Mucosa of descending colon (tissue), 3 donors: ENCODE results near the gene SLC39A12. TPM values are rescaled to one million over a fixed set of nuclear protein-coding genes. Genes with fewer than 3 reads are reported as not detected.

Experiments used
- ATAC-seq: fragments of 200-7000 bp; cut with Tn5 transposase; one replicate; pipeline ENCODE4 v1.9.1; 2020; ENCODE audit warnings: mild to moderate bottlenecking, moderate library complexity
- DNase-seq, 3 donors: peaks; one replicate each; pipeline ENCODE4 v3.0.0-alpha.2; 2020
- H3K36me3 ChIP-seq: fragments of 200-600 bp; one replicate; pipeline ENCODE4 v1.8.0; 2021; ENCODE audit warnings: low read depth, mild to moderate bottlenecking
- H3K4me1 ChIP-seq: fragments of 200-600 bp; one replicate; pipeline ENCODE4 v1.8.0; 2021; ENCODE audit warnings: low read depth, mild to moderate bottlenecking
- H3K4me3 ChIP-seq: fragments of 200-600 bp; one replicate; pipeline ENCODE4 v1.8.0; 2021; ENCODE audit warnings: mild to moderate bottlenecking
- H3K9me3 ChIP-seq: fragments of 200-600 bp; one replicate; pipeline ENCODE4 v1.8.0; 2021; ENCODE audit warnings: mild to moderate bottlenecking
- intact Hi-C, 2 donors: fragments of 100-400 bp; cut with DNase I in 1 of 2; cut with micrococcal nuclease in 1 of 2; formaldehyde crosslinking; loops; one replicate each; pipeline versions ENCODE4 v1.11.0 to v1.11.1; 2022; cut with DNase I, micrococcal nuclease
- total RNA-seq, 3 donors: library from RNA; stranded (reverse); fragmentation: NEBNext Ultra II Directional in 2 of 3; extraction: Animal tissue kit (Norgen Biotek cat#: 25700) in 2 of 3; gene quantifications; one replicate each; pipeline versions ENCODE4 v1.2.1 to v1.2.4, GENCODE V29; 2021 to 2023
- TF ChIP-seq, protein P1 (sequence below): fragments of 200-600 bp; IDR thresholded peaks from one replicate; pipeline ENCODE4 v1.8.0; 2022; ENCODE audit warnings: antibody characterized with exemption, mild to moderate bottlenecking
- donor health status: DM: no; HTN: no; CAD: no; lungs with moderate emphysema.
- donor health status: DM: no; HTN: no; CAD: no.
- donor health status: DM: no; HTN: yes; CAD: no.

Gene SLC39A12
- total RNA-seq, 3 donors from 2014 or later = 0.09 to 0.14 TPM; not detected in 1

DNA sequence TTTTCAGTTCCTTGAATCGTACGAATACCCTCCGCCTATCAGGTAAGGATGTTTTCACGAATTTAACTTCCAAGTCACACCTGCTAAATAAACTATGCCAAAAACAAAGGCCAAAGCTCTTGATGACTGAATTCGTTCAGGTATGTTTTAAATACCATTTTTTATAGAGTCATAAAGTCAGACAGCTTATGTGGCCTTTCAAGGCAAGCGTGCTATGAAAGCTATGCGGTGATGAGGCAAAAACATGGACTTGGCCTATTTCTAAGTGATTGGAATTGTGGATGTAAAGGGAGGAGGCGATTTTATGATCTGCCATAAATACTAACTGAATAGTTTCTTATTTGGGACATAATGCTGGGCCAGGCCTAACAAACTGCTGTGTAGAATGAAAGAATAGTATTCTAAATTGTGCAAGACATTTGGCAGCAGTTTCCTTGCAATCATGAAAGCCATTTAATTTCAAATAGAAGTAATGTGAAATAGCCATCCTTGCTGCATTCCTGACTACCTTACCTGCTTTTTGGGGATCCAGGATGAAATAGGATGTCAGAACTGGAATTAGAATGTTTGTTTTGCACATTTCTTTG lies 14.0 kb downstream of the SLC39A12 start:
- ATAC-seq = peak; percentile 95
- Histone ChIP-seq H3K36me3 (no peaks in the 10 kb centered on the region), H3K4me1 (no peaks in the 10 kb centered on the region), H3K9me3 (peaks cover 5% of the 10 kb centered on the region), H3K4me3 (no peak overlapping the region)
- peak in 1 of 3 donors; percentile 16 for DNase-seq
- intact Hi-C loops = no loop called here
- TF ChIP-seq, protein P1, sequence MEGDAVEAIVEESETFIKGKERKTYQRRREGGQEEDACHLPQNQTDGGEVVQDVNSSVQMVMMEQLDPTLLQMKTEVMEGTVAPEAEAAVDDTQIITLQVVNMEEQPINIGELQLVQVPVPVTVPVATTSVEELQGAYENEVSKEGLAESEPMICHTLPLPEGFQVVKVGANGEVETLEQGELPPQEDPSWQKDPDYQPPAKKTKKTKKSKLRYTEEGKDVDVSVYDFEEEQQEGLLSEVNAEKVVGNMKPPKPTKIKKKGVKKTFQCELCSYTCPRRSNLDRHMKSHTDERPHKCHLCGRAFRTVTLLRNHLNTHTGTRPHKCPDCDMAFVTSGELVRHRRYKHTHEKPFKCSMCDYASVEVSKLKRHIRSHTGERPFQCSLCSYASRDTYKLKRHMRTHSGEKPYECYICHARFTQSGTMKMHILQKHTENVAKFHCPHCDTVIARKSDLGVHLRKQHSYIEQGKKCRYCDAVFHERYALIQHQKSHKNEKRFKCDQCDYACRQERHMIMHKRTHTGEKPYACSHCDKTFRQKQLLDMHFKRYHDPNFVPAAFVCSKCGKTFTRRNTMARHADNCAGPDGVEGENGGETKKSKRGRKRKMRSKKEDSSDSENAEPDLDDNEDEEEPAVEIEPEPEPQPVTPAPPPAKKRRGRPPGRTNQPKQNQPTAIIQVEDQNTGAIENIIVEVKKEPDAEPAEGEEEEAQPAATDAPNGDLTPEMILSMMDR = no peak

DNA sequence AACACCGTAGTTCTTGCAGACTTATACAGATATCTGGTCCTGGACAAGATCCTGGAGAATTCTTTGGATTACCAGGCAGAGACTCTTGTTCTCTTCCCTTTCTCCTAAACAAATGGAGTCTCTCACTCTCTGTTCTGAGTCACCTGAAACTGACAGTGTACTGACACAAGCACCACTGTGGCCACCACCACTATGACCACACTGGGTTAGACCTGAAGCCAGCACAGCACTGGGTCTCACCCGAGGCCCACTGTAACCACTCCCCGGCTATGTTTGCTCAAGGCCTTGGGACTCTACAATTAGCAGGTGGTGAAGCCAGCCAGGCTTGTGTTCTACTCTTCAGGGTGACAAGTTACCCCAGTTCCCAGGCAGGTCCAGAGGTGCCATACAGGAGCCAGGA lies 22.8 kb downstream of the SLC39A12 start:
- no peak for DNase-seq
- no peaks in the 10 kb centered on the region for H3K36me3 ChIP-seq
- no peaks in the 10 kb centered on the region for H3K4me1 ChIP-seq
- intact Hi-C loops = no loop called here
- no peak for ATAC-seq
- no peaks in the 10 kb centered on the region for H3K9me3 ChIP-seq
- TF ChIP-seq, protein P1 = no peak
- H3K4me3 ChIP-seq = no peak overlapping the region

DNA sequence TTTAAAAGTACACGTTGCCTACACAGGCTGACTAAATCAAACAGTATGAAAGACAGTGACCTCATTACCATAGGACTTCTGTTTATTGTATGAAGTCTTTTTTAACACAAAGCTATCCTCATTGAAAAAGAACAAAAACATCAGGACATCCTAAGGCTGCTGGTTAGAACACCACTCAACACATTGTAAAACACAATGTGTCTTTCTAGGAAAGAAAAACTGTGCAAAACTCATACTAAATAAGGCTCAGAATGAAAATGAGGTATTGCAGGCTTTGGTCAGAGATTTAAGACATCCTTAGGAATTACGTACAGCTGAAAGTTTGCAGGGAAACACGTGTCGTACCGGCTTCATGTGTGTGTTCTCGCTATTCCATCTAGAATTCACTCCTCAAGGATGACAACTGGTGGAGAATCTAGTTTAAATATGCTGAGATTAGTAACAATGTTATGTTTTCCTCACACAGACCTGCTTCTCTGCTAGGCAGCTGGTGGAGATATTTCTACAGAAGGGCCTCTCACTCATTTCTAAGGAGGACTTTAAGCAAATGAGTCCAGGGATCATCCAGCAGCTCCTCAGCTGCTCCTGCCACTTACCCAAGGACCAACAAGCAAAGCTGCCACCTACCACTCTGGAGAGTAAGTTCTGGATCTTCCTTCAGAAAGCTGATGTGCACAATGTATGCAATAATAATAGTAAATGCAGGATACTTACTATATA lies 29.3 kb downstream of the SLC39A12 start:
- intact Hi-C loops = no loop called here
- DNase-seq (no peak), ATAC-seq (no peak)
- Histone ChIP-seq H3K9me3 (no peaks in the 10 kb centered on the region), H3K4me1 (no peaks in the 10 kb centered on the region), H3K4me3 (no peak overlapping the region), H3K36me3 (no peaks in the 10 kb centered on the region)
- TF ChIP-seq, protein P1 = no peak

DNA sequence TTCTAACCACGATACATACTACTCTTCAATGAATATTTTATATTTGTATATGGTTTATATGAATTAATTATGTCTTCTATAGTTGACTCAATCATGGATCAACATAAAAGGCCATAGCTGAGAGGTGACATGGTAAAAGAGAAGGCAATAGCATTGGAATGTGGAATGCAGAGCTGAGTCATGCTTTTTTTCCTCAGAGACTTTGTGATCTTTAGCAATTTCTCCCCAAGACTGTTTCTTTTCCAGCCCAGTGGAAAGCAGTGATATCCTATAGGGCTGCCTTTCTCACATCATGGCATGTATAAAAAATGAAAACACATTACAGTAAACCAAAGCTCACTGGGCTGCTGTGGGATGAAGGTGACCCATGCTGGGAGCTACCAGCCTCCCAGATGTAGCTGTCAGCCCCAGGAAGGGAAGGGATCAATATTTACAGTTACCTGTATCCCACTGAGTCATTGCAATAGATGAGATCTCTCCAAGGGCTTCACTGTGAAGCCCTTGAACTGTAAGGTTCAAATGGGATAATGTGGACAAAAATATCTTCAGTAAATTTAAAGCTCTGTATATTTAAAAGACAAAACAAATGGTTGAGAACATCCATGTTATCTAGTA lies 30.2 kb downstream of the SLC39A12 start:
- TF ChIP-seq, protein P1 = no peak
- Histone ChIP-seq H3K4me3 (no peak overlapping the region), H3K9me3 (no peaks in the 10 kb centered on the region), H3K4me1 (no peaks in the 10 kb centered on the region), H3K36me3 (no peaks in the 10 kb centered on the region)
- DNase-seq (no peak), ATAC-seq (no peak)
- intact Hi-C loops = no loop called here

DNA sequence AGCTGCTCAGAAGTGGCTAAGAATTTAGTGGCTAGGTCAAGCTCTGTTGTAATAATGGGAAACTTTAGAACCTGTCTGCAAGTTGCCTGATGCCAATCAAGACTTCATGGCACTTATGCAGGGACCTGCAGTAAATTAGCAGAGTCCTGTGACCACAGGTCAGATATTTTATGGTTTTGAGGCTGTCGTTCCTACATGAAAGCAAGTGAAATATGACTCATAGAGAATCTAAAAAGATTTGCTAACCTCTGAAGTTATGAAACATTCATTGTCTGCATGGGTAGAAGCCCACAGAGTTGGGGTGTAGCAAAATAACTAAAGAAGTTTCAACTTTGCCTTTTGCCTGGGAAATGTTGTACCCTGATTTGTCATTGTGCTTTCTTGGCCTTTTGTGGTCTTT lies 32.3 kb downstream of the SLC39A12 start:
- H3K9me3 ChIP-seq = no peaks in the 10 kb centered on the region

More for the DNA sequence above, 32.3 kb downstream of the SLC39A12 start:
- ATAC-seq = no peak
- Histone ChIP-seq H3K36me3 (no peaks in the 10 kb centered on the region), H3K4me3 (no peak overlapping the region), H3K4me1 (no peaks in the 10 kb centered on the region)
- intact Hi-C loops = no loop called here
- TF ChIP-seq, protein P1 = no peak
- DNase-seq = no peak
